ENCODE data around the gene ATP6V1C2. TPM values are rescaled to one million over a fixed set of nuclear protein-coding genes. Genes with fewer than 3 reads are reported as not detected.
"Not testable (repeated sequence)": the region's sequence is repeated elsewhere in the genome, so short reads cannot be mapped to it uniquely, and the experiment has no call there.

ATP6V1C2 gene
- total RNA-seq, 1 donor from 2014 or later, result 1.1 TPM

- Mint-ChIP-seq H3K9me3 (no peaks in the 10 kb centered on the region), H3K4me3 (no peak overlapping the region), H3K36me3 (peaks cover 48% of the 10 kb centered on the region), H3K27me3 (no peaks in the 10 kb centered on the region), H3K27ac (no peak overlapping the region), H3K4me1 (ENCODE audit: unreplicated experiment) (peaks cover 5% of the 10 kb centered on the region)
- DNase-seq (ENCODE audit: extremely low spot score, unreplicated experiment), result no peak
- TF ChIP-seq CTCF (conservative IDR thresholded peaks at IDR 0.05), result no peak
These were observed 73.4 kb downstream of the ATP6V1C2 start for GRCh38 chr2:10794876-10795275.

GRCh38 chr2:10795508-10796046, 74.1 kb downstream of the ATP6V1C2 start:
- H3K4me1 Mint-ChIP-seq (ENCODE audit: unreplicated experiment), result no peaks in the 10 kb centered on the region
- no peaks in the 10 kb centered on the region for H3K9me3 Mint-ChIP-seq
- no peak overlapping the region for H3K27ac Mint-ChIP-seq
- no peak for DNase-seq (ENCODE audit: extremely low spot score, unreplicated experiment)
- H3K4me3 Mint-ChIP-seq, result no peak overlapping the region
- peaks cover 43% of the 10 kb centered on the region for H3K36me3 Mint-ChIP-seq
- TF ChIP-seq CTCF (conservative IDR thresholded peaks at IDR 0.05), result no peak
- no peaks in the 10 kb centered on the region for H3K27me3 Mint-ChIP-seq

GRCh38 chr2:10796703-10797102, 75.3 kb downstream of the ATP6V1C2 start:
- DNase-seq (ENCODE audit: extremely low spot score, unreplicated experiment), result no peak
- no peak overlapping the region for H3K27ac Mint-ChIP-seq
- no peaks in the 10 kb centered on the region for H3K9me3 Mint-ChIP-seq
- no peaks in the 10 kb centered on the region for H3K27me3 Mint-ChIP-seq
- H3K36me3 Mint-ChIP-seq, result peaks cover 33% of the 10 kb centered on the region
- TF ChIP-seq CTCF (conservative IDR thresholded peaks at IDR 0.05), result no peak
- no peak overlapping the region for H3K4me3 Mint-ChIP-seq
- no peaks in the 10 kb centered on the region for H3K4me1 Mint-ChIP-seq (ENCODE audit: unreplicated experiment)

GRCh38 chr2:10798783-10799182, 77.4 kb downstream of the ATP6V1C2 start:
- no peaks in the 10 kb centered on the region for H3K4me1 Mint-ChIP-seq (ENCODE audit: unreplicated experiment)
- TF ChIP-seq CTCF (conservative IDR thresholded peaks at IDR 0.05), result peak; percentile 33
- no peaks in the 10 kb centered on the region for H3K9me3 Mint-ChIP-seq
- DNase-seq (ENCODE audit: extremely low spot score, unreplicated experiment), result no peak
- peaks cover 23% of the 10 kb centered on the region for H3K36me3 Mint-ChIP-seq
- H3K27ac Mint-ChIP-seq, result no peak overlapping the region
- H3K4me3 Mint-ChIP-seq, result no peak overlapping the region
- no peaks in the 10 kb centered on the region for H3K27me3 Mint-ChIP-seq

- no peak for TF ChIP-seq CTCF (conservative IDR thresholded peaks at IDR 0.05)
- no peaks in the 10 kb centered on the region for H3K9me3 Mint-ChIP-seq
- H3K36me3 Mint-ChIP-seq, result peaks cover 19% of the 10 kb centered on the region
- H3K27ac Mint-ChIP-seq, result no peak overlapping the region
- H3K4me1 Mint-ChIP-seq (ENCODE audit: unreplicated experiment), result no peaks in the 10 kb centered on the region
- no peak overlapping the region for H3K4me3 Mint-ChIP-seq
- no peak for DNase-seq (ENCODE audit: extremely low spot score, unreplicated experiment)
- H3K27me3 Mint-ChIP-seq, result no peaks in the 10 kb centered on the region
These were observed 78.7 kb downstream of the ATP6V1C2 start for GRCh38 chr2:10800163-10800562.

- Mint-ChIP-seq H3K4me3 (no peak overlapping the region), H3K36me3 (peaks cover 12% of the 10 kb centered on the region), H3K27ac (no peak overlapping the region), H3K9me3 (no peaks in the 10 kb centered on the region), H3K27me3 (no peaks in the 10 kb centered on the region), H3K4me1 (ENCODE audit: unreplicated experiment) (no peaks in the 10 kb centered on the region)
- TF ChIP-seq CTCF (conservative IDR thresholded peaks at IDR 0.05), result no peak
- DNase-seq (ENCODE audit: extremely low spot score, unreplicated experiment), result no peak
These were observed 81.2 kb downstream of the ATP6V1C2 start for GRCh38 chr2:10802657-10803056.

GRCh38 chr2:10805990-10806389, 84.6 kb downstream of the ATP6V1C2 start:
- H3K36me3 Mint-ChIP-seq, result peaks cover 17% of the 10 kb centered on the region
- not testable (repeated sequence) for H3K27me3 Mint-ChIP-seq; H3K9me3 Mint-ChIP-seq; H3K4me3 Mint-ChIP-seq; DNase-seq (ENCODE audit: extremely low spot score, unreplicated experiment); H3K27ac Mint-ChIP-seq
- peaks cover 21% of the 10 kb centered on the region for H3K4me1 Mint-ChIP-seq (ENCODE audit: unreplicated experiment)

Measured in type B pancreatic cell (in vitro differentiated cells).